Subcutaneous adipose tissue (tissue), 4 donors: Measurements from ENCODE around the gene OPCML. TPM values are rescaled to one million over a fixed set of nuclear protein-coding genes. Genes with fewer than 3 reads are reported as not detected.

Experiments used
- total RNA-seq, 4 donors: library from RNA; depleted of rRNA; stranded (reverse); fragments of >200 nt; gene quantifications; one replicate each; pipeline ENCODE4 v1.1.0, GENCODE V29; 2016
- TF ChIP-seq, protein P1 (sequence below): fragments of 450-650 bp; IDR thresholded peaks from one replicate; pipeline ENCODE4 v1.5.1; 2016; ENCODE audit warnings: low read depth, mild to moderate bottlenecking, control low read depth, antibody characterized with exemption, moderate library complexity

The OPCML gene
- total RNA-seq, 4 donors from 2014 or later = under 0.01 TPM; not detected in 3

DNA sequence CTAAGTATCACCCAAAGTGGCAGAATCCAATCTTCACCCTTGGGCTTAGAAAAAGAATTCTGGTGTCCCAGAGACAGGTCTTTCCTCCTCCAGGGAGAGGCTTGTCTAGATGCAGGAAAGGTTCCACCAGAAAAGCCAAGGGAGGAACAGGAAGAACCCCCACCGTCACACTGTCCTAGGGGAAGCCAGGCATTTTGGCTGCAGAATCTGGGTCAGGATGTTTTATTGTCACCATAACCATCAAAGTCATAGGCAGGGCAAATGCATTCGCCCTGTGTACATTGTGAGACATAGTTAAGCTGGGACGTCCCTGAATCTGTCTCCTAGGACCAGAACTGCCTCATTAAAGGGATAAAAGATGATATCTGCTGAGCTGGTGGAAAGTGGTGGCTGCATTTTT, 590.5 kb downstream of the OPCML start:
- TF ChIP-seq, protein P1, sequence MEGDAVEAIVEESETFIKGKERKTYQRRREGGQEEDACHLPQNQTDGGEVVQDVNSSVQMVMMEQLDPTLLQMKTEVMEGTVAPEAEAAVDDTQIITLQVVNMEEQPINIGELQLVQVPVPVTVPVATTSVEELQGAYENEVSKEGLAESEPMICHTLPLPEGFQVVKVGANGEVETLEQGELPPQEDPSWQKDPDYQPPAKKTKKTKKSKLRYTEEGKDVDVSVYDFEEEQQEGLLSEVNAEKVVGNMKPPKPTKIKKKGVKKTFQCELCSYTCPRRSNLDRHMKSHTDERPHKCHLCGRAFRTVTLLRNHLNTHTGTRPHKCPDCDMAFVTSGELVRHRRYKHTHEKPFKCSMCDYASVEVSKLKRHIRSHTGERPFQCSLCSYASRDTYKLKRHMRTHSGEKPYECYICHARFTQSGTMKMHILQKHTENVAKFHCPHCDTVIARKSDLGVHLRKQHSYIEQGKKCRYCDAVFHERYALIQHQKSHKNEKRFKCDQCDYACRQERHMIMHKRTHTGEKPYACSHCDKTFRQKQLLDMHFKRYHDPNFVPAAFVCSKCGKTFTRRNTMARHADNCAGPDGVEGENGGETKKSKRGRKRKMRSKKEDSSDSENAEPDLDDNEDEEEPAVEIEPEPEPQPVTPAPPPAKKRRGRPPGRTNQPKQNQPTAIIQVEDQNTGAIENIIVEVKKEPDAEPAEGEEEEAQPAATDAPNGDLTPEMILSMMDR = no peak

GRCh38 chr11:132941024-132941646, 591.2 kb downstream of the OPCML start:
- TF ChIP-seq, protein P1 = no peak

- TF ChIP-seq, protein P1 = no peak
Measured at GRCh38 chr11:132937016-132937415, 595.3 kb downstream of the OPCML start.

- TF ChIP-seq, protein P1 = no peak
Measured at GRCh38 chr11:132935383-132935782, 596.9 kb downstream of the OPCML start.

DNA sequence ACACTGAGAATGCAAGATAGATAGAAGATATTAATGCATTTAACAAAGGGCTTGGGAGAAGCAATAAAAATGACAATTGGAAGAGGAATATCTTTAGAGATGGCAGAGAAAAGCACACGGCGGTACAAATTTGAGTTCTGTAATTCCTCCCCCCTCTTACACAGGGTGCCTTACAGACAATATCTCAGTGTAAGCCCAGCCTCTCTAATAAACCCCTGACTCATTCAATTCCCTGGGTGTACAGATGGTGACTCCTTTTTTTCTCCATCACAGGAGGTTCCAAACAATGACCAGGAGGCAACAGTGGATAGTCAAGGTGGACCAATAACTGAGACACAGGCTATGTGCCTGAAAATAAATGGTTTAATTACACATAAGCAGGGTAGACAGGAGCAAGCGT, 598.6 kb downstream of the OPCML start:
- TF ChIP-seq, protein P1 = no peak

DNA sequence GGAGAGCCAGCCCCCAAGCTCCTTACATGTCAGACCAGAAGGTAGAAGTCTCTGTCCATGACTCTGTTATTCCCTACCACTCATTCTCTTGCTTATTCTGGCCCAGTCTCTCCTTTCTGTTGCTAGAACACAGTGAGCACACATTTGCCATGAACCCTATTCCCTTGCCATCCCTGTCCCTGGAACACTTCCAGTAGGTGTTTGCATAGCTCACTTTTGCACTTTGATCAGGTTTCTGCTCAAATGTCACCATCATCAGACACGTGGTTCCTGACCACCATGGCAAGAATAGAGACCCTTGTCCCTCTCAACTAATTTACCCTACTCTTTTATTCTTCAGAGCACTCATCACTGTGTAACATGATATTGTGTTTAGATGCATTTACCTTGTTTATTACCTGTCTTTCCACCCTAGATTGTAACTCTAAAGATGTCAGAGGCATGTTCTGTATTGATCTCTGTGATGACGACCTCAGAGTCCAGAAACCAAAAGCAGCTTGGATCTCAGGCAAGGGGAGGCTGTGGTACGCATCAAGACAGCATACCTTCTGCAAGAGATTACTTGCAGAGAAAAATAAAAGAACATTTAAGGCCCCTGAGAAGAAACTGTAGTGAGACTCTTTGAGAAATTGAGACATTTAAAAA, 606.4 kb downstream of the OPCML start:
- TF ChIP-seq, protein P1 = no peak

DNA sequence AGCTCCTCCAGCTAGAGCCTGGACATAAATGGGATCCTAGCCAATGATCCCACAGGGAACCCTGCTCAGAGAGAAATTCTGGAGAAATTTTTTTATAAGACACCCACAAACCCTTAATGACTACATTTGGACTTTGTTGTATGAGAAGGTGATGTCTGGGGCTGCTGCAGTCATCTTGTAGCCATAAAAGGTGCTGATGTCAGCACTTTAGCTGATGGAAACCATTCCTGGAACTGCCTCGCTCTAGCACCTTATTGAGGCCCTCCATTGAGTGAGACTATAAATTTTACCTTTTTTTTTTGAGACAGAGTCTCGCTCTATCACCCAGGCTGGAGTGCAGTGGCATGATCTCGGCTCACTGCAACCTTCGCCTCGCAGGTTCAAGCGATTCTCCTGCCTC, 610.7 kb downstream of the OPCML start:
- TF ChIP-seq, protein P1 = no peak
